ENCODE results near the gene RAPGEF4. TPM values are rescaled to one million over a fixed set of nuclear protein-coding genes. Genes with fewer than 3 reads are reported as not detected.

RAPGEF4 gene
- total RNA-seq, 1 experiment from 2014 or later, result not detected

DNA sequence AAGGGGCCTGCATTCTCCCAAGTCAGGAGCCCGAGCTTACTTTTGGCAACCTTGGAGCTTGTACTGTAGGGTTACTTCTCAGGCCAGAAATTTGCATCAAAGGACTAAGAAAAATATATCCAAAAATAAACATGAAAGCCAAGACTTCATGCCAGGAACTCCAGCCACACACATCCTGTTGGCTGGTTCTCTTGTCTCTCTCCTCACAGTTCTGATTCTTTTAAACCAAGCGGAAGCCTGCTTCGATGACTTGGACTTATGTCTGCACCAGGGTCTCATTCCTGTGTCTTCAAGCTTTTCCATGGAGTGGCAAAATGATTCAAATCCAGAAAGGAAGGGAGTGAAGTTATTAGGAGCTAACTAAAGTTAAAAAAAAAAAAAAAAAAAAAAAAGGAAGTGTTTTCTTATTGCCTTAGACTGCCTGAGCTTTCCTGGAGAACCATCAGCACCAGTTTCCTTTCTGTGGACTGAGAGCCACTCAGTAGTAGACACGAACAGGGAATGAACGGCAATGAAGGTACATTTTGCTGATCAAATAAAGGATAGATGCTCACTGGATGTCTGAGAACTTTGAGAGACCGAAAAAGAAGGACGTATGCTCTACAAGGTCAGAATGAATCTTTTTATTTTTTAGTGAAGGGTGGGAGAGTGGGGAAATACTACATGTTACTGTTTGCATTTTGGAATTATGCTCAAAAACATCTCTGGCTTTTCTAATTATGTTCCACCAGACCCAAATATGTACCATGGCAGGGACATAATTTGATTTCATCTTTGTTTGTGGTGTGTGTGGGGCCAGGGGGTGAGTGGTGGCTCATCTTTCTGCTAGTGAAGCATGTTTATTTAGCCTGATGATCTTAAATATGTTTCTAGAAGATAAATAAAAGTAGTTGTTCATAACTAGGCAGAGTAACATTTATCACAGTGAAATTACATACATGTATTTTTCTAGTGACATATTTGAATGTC, 86.0 kb downstream of the RAPGEF4 start:
- intact Hi-C loops (cut with micrococcal nuclease), result no loop called here
- Mint-ChIP-seq H3K4me3 (ENCODE audit: unreplicated experiment) (no peak overlapping the region), H3K27ac (ENCODE audit: low read depth, unreplicated experiment) (no peak overlapping the region), H3K4me1 (ENCODE audit: insufficient read depth, unreplicated experiment) (no peaks in the 10 kb centered on the region), H3K27me3 (ENCODE audit: insufficient read depth, unreplicated experiment) (no peaks in the 10 kb centered on the region), H3K9me3 (ENCODE audit: unreplicated experiment) (no peaks in the 10 kb centered on the region), H3K36me3 (ENCODE audit: insufficient read depth, unreplicated experiment) (no peaks in the 10 kb centered on the region)
- CTCF ChIA-PET, result interaction anchor here (0.6 to 0.8 kb wide), 3 partner anchors 87 to 111 kb away, joined by 3 to 6 read pairs (median 6); no protein-coding TSS in a partner anchor
- POLR2A ChIA-PET, result interaction anchor here (1.0 kb wide), 1 partner anchor 107 kb away, joined by 3 read pairs; no protein-coding TSS in a partner anchor
- BruUV-seq (replicated peaks), result no TSS peak
- DNase-seq (ENCODE audit: unreplicated experiment), result no peak
- TF ChIP-seq, protein P1, sequence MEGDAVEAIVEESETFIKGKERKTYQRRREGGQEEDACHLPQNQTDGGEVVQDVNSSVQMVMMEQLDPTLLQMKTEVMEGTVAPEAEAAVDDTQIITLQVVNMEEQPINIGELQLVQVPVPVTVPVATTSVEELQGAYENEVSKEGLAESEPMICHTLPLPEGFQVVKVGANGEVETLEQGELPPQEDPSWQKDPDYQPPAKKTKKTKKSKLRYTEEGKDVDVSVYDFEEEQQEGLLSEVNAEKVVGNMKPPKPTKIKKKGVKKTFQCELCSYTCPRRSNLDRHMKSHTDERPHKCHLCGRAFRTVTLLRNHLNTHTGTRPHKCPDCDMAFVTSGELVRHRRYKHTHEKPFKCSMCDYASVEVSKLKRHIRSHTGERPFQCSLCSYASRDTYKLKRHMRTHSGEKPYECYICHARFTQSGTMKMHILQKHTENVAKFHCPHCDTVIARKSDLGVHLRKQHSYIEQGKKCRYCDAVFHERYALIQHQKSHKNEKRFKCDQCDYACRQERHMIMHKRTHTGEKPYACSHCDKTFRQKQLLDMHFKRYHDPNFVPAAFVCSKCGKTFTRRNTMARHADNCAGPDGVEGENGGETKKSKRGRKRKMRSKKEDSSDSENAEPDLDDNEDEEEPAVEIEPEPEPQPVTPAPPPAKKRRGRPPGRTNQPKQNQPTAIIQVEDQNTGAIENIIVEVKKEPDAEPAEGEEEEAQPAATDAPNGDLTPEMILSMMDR (IDR thresholded peaks at IDR 0.05; ENCODE audit: unreplicated experiment), result no peak

DNA sequence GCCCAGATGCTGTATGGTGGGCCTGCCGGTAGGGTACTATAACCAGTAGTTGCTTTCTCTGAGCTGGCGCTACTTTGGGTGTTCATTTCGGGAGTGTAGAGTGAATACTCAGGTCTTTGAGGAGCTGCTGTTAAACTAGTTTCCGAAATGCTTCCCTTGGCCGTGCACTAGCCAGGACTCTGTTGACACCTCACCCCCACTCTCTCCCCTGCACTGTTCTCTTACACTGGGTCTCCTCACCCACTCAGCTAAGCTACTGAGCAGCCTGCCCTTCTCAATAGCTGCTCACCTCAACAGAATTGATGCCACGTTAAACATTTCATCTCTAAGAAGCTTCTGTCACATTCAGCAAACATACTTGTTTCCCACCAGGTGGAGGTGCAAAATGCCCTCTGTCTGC, 86.9 kb downstream of the RAPGEF4 start:
- Mint-ChIP-seq H3K27ac (ENCODE audit: low read depth, unreplicated experiment) (no peak overlapping the region), H3K9me3 (ENCODE audit: unreplicated experiment) (no peaks in the 10 kb centered on the region), H3K4me3 (ENCODE audit: unreplicated experiment) (no peak overlapping the region), H3K36me3 (ENCODE audit: insufficient read depth, unreplicated experiment) (no peaks in the 10 kb centered on the region), H3K27me3 (ENCODE audit: insufficient read depth, unreplicated experiment) (no peaks in the 10 kb centered on the region), H3K4me1 (ENCODE audit: insufficient read depth, unreplicated experiment) (no peaks in the 10 kb centered on the region)
- POLR2A ChIA-PET, result no interaction called here
- intact Hi-C loops (cut with micrococcal nuclease), result no loop called here
- TF ChIP-seq, protein P1 (IDR thresholded peaks at IDR 0.05; ENCODE audit: unreplicated experiment), result no peak
- BruUV-seq (replicated peaks), result no TSS peak
- CTCF ChIA-PET, result interaction anchor here (0.8 to 3.3 kb wide), 3 partner anchors 9 to 198 kb away, joined by 3 to 19 read pairs (median 6); no protein-coding TSS in a partner anchor
- DNase-seq (ENCODE audit: unreplicated experiment), result no peak

DNA sequence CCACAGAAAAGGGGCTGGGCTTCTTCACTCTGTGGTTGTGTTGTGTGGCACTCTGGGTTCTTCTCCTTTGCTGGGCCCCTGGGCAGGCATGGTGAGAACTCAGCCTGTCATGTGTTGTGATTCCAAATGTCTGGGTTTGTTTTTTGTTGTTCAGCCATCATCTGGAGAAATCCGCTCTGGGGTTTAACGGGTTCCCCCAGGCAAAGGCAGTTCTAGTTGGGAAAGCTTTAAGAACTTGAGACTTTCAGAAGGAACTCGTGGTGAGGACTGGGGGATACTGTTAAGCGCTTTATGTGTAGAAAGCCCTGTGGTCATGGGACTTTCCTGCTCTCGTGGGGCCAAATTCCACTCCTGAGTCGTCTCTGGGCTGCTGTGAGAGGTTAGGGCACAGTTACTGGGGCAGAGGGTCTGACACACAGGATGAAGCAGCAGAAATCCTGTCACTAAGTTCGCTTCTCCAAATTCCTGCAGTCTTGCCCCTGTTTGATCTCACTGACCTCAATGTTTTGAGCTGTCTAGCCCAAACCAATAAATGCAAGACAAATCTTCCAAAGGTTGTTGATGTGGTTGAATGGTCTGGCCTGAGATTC, 87.7 kb downstream of the RAPGEF4 start:
- Mint-ChIP-seq H3K27me3 (ENCODE audit: insufficient read depth, unreplicated experiment) (no peaks in the 10 kb centered on the region), H3K4me3 (ENCODE audit: unreplicated experiment) (no peak overlapping the region), H3K4me1 (ENCODE audit: insufficient read depth, unreplicated experiment) (no peaks in the 10 kb centered on the region), H3K27ac (ENCODE audit: low read depth, unreplicated experiment) (no peak overlapping the region), H3K36me3 (ENCODE audit: insufficient read depth, unreplicated experiment) (no peaks in the 10 kb centered on the region), H3K9me3 (ENCODE audit: unreplicated experiment) (no peaks in the 10 kb centered on the region)
- intact Hi-C loops (cut with micrococcal nuclease), result no loop called here
- BruUV-seq (replicated peaks), result no TSS peak
- CTCF ChIA-PET, result interaction anchor here (0.6 to 3.3 kb wide), 4 partner anchors 10 to 198 kb away, joined by 3 to 19 read pairs (median 4); no protein-coding TSS in a partner anchor
- TF ChIP-seq, protein P1 (IDR thresholded peaks at IDR 0.05; ENCODE audit: unreplicated experiment), result no peak
- no peak for DNase-seq (ENCODE audit: unreplicated experiment)
- POLR2A ChIA-PET, result no interaction called here

DNA sequence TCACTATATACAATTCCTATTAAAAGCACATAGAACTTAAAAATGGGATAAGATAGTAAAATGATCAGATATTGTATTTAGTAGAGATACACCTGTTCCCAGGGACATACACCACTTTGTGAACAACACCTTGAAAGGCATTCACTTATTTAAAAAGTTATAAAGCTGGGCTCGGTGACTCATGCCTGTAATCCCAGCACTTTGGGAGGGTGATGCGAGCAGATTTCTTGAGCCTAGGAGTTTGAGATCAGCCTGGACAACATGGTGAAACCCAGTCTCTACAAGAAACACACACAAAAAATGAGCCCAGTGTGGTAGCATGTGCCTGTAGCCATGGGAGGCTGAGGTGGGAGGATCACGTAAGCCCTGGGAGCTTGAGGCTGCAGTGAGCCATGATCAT, 90.9 kb downstream of the RAPGEF4 start:
- intact Hi-C loops (cut with micrococcal nuclease), result no loop called here
- no peak overlapping the region for H3K4me3 Mint-ChIP-seq (ENCODE audit: unreplicated experiment)
- peak; percentile 11 for DNase-seq (ENCODE audit: unreplicated experiment)
- ChIA-PET CTCF (interaction anchor here (1.1 kb wide), 1 partner anchor 29 kb away, joined by 3 read pairs; no protein-coding TSS in a partner anchor), POLR2A (interaction anchor here (1.2 kb wide), 1 partner anchor 9 kb away, joined by 4 read pairs; no protein-coding TSS in a partner anchor)
- H3K9me3 Mint-ChIP-seq (ENCODE audit: unreplicated experiment), result no peaks in the 10 kb centered on the region
- no peak overlapping the region for H3K27ac Mint-ChIP-seq (ENCODE audit: low read depth, unreplicated experiment)
- no TSS peak for BruUV-seq (replicated peaks)
- no peaks in the 10 kb centered on the region for H3K27me3 Mint-ChIP-seq (ENCODE audit: insufficient read depth, unreplicated experiment)
- no peaks in the 10 kb centered on the region for H3K36me3 Mint-ChIP-seq (ENCODE audit: insufficient read depth, unreplicated experiment)
- TF ChIP-seq, protein P1 (IDR thresholded peaks at IDR 0.05; ENCODE audit: unreplicated experiment), result no peak
- H3K4me1 Mint-ChIP-seq (ENCODE audit: insufficient read depth, unreplicated experiment), result peaks cover 5% of the 10 kb centered on the region

Data from MCF 10A (cell line).